NCI-H128 (cell line): ENCODE measurements around the gene PCID2.

Experiments
- DNase-seq: peaks from one replicate; lab custom pipeline; 2025; ENCODE audit not compliant: unreplicated experiment; lab: John Stamatoyannopoulos, UW

Gene PCID2

GRCh38 chr13:113129921-113130750 is 78.3 kb downstream of the PCID2 start:
- DNase-seq, result no peak

GRCh38 chr13:113129480-113129879 is 79.0 kb downstream of the PCID2 start:
- no peak for DNase-seq
